HCT116 (cell line): ENCODE data around the gene STPG1.

Experiments
- CEBPB ChIP-seq: IDR thresholded peaks from 2 replicates; pipeline ENCODE4 v1.6.1; 2012; ENCODE audit warnings: low read depth
- CTCF ChIP-seq, 3 experiments: fragments of 200-600 bp in 1 of 3; sonication (generic) in 1 of 3; IDR thresholded peaks in 2 of 3; conservative IDR thresholded peaks in 1 of 3; 2 replicates each; pipeline ENCODE4 v1.5.1; 2012 to 2017; ENCODE audit warnings: low read depth in 2 of 3, low read length in 2 of 3, antibody characterized with exemption in 1 of 3, borderline replicate concordance in 1 of 3, control low read depth in 1 of 3, mild to moderate bottlenecking in 1 of 3, mixed read lengths in 1 of 3, mixed run types in 1 of 3, moderate library complexity in 1 of 3; ENCODE audit not compliant: insufficient read depth in 1 of 3
- EGR1 ChIP-seq: IDR thresholded peaks from 2 replicates; pipeline ENCODE4 v1.6.1; 2012; ENCODE audit warnings: low read depth
- EZH2 ChIP-seq: fragments of 200-600 bp; sonication (generic); IDR thresholded peaks from 2 replicates; pipeline ENCODE4 v1.6.1; 2017; ENCODE audit warnings: antibody characterized with exemption, mixed run types
- EZH2phosphoT487 ChIP-seq: fragments of 200-600 bp; IDR thresholded peaks from 2 replicates; pipeline ENCODE4 v1.6.1; 2018; ENCODE audit warnings: antibody characterized with exemption, borderline replicate concordance
- POLR2AphosphoS5 ChIP-seq: IDR thresholded peaks from 2 replicates; pipeline ENCODE4 v1.6.1; 2011; ENCODE audit warnings: mild to moderate bottlenecking, low read depth, low read length, moderate library complexity
- RAD21 ChIP-seq: IDR thresholded peaks from 2 replicates; pipeline ENCODE4 v1.6.1; 2012; ENCODE audit warnings: low read depth, mild to moderate bottlenecking
- REST ChIP-seq: IDR thresholded peaks from 2 replicates; pipeline ENCODE4 v1.6.1; 2012; ENCODE audit warnings: low read depth
- SIN3A ChIP-seq: IDR thresholded peaks from 2 replicates; pipeline ENCODE4 v1.6.1; 2012; ENCODE audit warnings: low read depth
- YY1 ChIP-seq: IDR thresholded peaks from 2 replicates; pipeline ENCODE4 v1.6.1; 2011; ENCODE audit warnings: low read length, low read depth, moderate library complexity, mild to moderate bottlenecking; ENCODE audit not compliant: insufficient replicate concordance; ENCODE audit errors: extremely low read depth

DNA sequence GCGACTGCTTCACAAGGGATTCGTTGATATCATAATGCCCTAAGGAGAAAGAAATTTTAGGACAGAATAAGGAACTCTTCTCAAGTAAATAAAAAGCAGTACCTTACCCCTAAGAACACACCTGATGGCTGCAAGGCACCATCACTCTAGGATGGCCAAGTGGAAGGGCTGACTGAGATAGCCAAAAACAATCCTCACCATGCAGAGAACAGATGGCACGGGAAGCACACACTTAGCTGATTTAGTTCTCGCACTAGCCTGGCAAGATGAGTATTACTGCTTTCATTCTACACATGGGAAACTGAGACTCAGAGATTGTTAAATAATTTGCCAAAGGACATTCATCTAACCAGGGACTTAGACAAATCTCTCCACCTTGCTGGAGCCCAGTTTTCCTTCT, 43.8 kb downstream of the STPG1 start:
- TF ChIP-seq YY1: no peak
- TF ChIP-seq CTCF (IDR thresholded peaks at IDR 0.05 in 2 of 3, conservative IDR thresholded peaks at IDR 0.05 in 1 of 3; ENCODE audit: borderline replicate concordance in 1 of 3, insufficient read depth in 1 of 3, low read depth in 2 of 3, low read length in 2 of 3): no peak
- TF ChIP-seq EZH2: no peak
- TF ChIP-seq EZH2phosphoT487: no peak
- no peak for TF ChIP-seq SIN3A
- no peak for TF ChIP-seq CEBPB
- no peak for TF ChIP-seq EGR1
- TF ChIP-seq REST: no peak
- TF ChIP-seq POLR2AphosphoS5: no peak
- no peak for TF ChIP-seq RAD21
